IPS-18a (cell line): ENCODE data around the gene AQP12B.
"Not testable (repeated sequence)": the region's sequence is repeated elsewhere in the genome, so short reads cannot be mapped to it uniquely, and the experiment has no call there.

ENCODE experiments used
- H3K27ac ChIP-seq: one replicate; pipeline ENCODE4 v1.5.1; 2013; ENCODE audit warnings: low read length
- H3K27me3 ChIP-seq: one replicate; pipeline ENCODE4 v1.6.1; 2013; ENCODE audit warnings: mild to moderate bottlenecking, low read length; ENCODE audit not compliant: control insufficient read depth, insufficient read depth
- H3K36me3 ChIP-seq: one replicate; pipeline ENCODE4 v1.6.1; 2013; ENCODE audit warnings: low read depth, low read length; ENCODE audit not compliant: control insufficient read depth
- H3K4me1 ChIP-seq: one replicate; pipeline ENCODE4 v1.6.1; 2013; ENCODE audit warnings: low read depth, low read length; ENCODE audit not compliant: control insufficient read depth
- H3K4me3 ChIP-seq: one replicate; pipeline ENCODE4 v1.5.1; 2013; ENCODE audit warnings: low read length
- H3K9ac ChIP-seq: one replicate; pipeline ENCODE4 v1.6.1; 2013; ENCODE audit warnings: mild to moderate bottlenecking, low read length, moderate library complexity
- H3K9me3 ChIP-seq: one replicate; pipeline ENCODE4 v1.6.1; 2013; ENCODE audit warnings: low read depth, low read length; ENCODE audit not compliant: control insufficient read depth

Gene AQP12B

GRCh38 chr2:240705204-240705791, 22.6 kb upstream of the AQP12B start:
- no peaks in the 10 kb centered on the region for H3K9me3 ChIP-seq

GRCh38 chr2:240704651-240705050, 22.0 kb upstream of the AQP12B start:
- H3K4me3 ChIP-seq: no peak overlapping the region
- H3K36me3 ChIP-seq: no peaks in the 10 kb centered on the region
- no peak overlapping the region for H3K27ac ChIP-seq
- no peaks in the 10 kb centered on the region for H3K4me1 ChIP-seq
- H3K9me3 ChIP-seq: no peaks in the 10 kb centered on the region
- H3K9ac ChIP-seq: no peak overlapping the region
- H3K27me3 ChIP-seq: no peaks in the 10 kb centered on the region

More at GRCh38 chr2:240705204-240705791, 22.6 kb upstream of the AQP12B start:
- Histone ChIP-seq H3K4me3 (no peak overlapping the region), H3K27me3 (no peaks in the 10 kb centered on the region), H3K36me3 (no peaks in the 10 kb centered on the region), H3K4me1 (no peaks in the 10 kb centered on the region), H3K27ac (no peak overlapping the region), H3K9ac (no peak overlapping the region)

GRCh38 chr2:240703417-240704341, 21.0 kb upstream of the AQP12B start:
- Histone ChIP-seq H3K36me3 (no peaks in the 10 kb centered on the region), H3K4me3 (no peak overlapping the region), H3K9me3 (no peaks in the 10 kb centered on the region), H3K27me3 (no peaks in the 10 kb centered on the region), H3K27ac (no peak overlapping the region), H3K9ac (no peak overlapping the region), H3K4me1 (no peaks in the 10 kb centered on the region)

DNA sequence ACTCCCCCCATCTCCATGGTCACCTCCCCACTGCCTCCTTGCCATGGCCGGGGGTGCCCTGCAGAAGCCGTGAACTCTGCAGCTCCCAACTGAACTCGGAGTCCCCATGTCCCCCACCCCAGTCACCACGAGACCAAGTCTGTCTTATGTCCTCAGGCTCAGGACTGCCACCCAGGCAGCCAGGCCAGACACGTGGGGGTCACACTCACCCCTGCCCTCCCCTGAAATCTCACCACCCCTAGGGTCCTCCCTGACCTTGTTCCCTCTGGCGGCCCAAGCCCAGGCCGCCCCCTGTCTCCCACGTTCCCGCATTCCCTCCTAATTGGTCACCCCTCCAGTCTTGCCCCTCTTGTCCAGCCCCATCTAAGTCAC, 19.9 kb upstream of the AQP12B start:
- Histone ChIP-seq H3K4me3 (no peak overlapping the region), H3K9me3 (no peaks in the 10 kb centered on the region), H3K36me3 (no peaks in the 10 kb centered on the region), H3K4me1 (no peaks in the 10 kb centered on the region), H3K27me3 (no peaks in the 10 kb centered on the region), H3K27ac (no peak overlapping the region), H3K9ac (no peak overlapping the region)

GRCh38 chr2:240701736-240702639, 19.3 kb upstream of the AQP12B start:
- no peak overlapping the region for H3K4me3 ChIP-seq
- no peaks in the 10 kb centered on the region for H3K27me3 ChIP-seq
- H3K9me3 ChIP-seq: no peaks in the 10 kb centered on the region
- no peak overlapping the region for H3K9ac ChIP-seq
- H3K36me3 ChIP-seq: no peaks in the 10 kb centered on the region
- no peak overlapping the region for H3K27ac ChIP-seq
- no peaks in the 10 kb centered on the region for H3K4me1 ChIP-seq

GRCh38 chr2:240701091-240701735, 18.5 kb upstream of the AQP12B start:
- Histone ChIP-seq H3K4me1 (no peaks in the 10 kb centered on the region), H3K27ac (no peak overlapping the region), H3K9ac (no peak overlapping the region), H3K36me3 (no peaks in the 10 kb centered on the region), H3K9me3 (no peaks in the 10 kb centered on the region), H3K27me3 (no peaks in the 10 kb centered on the region), H3K4me3 (no peak overlapping the region)

DNA sequence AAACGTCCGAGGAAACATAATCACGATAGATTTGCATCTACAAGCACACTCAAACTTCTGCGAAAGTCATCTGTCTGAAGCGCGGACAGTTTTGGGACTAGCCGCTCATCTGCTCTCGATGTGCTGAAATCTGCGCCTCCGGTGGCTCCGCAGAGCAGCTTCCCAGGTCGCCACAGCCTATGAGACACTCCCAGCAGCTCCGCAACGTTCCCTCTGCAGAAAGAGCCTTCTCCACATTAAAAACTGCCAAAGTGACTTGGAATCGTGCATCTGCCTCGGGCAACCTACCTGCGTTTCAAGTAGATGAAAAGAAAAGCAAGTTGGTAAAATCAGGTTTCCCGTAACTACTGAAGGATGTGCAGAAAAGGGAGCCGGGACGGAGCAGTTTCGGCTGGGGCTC, 17.9 kb upstream of the AQP12B start:
- not testable (repeated sequence) for H3K36me3 ChIP-seq, H3K9ac ChIP-seq, H3K27me3 ChIP-seq, H3K27ac ChIP-seq, H3K9me3 ChIP-seq, H3K4me1 ChIP-seq, H3K4me3 ChIP-seq

GRCh38 chr2:240699835-240700234, 17.1 kb upstream of the AQP12B start:
- H3K4me3 ChIP-seq, H3K4me1 ChIP-seq, H3K9ac ChIP-seq, H3K36me3 ChIP-seq, H3K27ac ChIP-seq, H3K27me3 ChIP-seq, H3K9me3 ChIP-seq: not testable (repeated sequence)

- not testable (repeated sequence) for H3K4me3 ChIP-seq, H3K9ac ChIP-seq, H3K27me3 ChIP-seq, H3K9me3 ChIP-seq, H3K4me1 ChIP-seq, H3K36me3 ChIP-seq, H3K27ac ChIP-seq
These were observed 16.3 kb upstream of the AQP12B start for GRCh38 chr2:240698852-240699561.

DNA sequence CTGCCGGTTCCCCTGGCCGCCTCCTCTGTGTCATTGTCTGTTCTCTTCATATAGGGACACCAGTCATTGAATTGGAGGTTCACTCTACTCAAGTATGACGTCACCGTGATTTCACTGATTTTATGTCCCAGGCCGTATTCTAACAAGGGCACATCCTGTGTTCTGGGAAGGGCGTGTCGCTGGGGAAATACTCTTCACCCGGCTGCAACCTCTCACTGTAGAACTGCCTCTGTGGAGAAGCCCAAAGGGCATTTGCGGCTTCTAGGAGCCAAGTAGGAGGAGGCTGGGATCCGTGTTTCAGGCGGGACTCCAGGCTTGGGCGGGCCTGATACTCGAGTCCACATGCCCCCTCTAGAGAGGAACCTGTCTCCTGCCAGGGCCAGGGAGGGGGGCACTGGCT, 13.8 kb upstream of the AQP12B start:
- not testable (repeated sequence) for H3K27ac ChIP-seq, H3K9me3 ChIP-seq, H3K36me3 ChIP-seq, H3K4me1 ChIP-seq, H3K27me3 ChIP-seq, H3K9ac ChIP-seq, H3K4me3 ChIP-seq

- not testable (repeated sequence) for H3K4me3 ChIP-seq, H3K27me3 ChIP-seq, H3K9ac ChIP-seq, H3K36me3 ChIP-seq, H3K9me3 ChIP-seq, H3K27ac ChIP-seq, H3K4me1 ChIP-seq
These were observed 12.9 kb upstream of the AQP12B start for GRCh38 chr2:240695593-240695992.
